Gastroesophageal sphincter (tissue), 4 donors: ENCODE measurements around the gene FMNL1. TPM values are rescaled to one million over a fixed set of nuclear protein-coding genes. Genes with fewer than 3 reads are reported as not detected.
"Not testable (repeated sequence)": the region's sequence is repeated elsewhere in the genome, so short reads cannot be mapped to it uniquely, and the experiment has no call there.

Source experiments
- ATAC-seq: fragments of 150-250 bp; one replicate; pipeline ENCODE4 v1.9.1; 2016; ENCODE audit warnings: mild to moderate bottlenecking, moderate library complexity
- H3K27ac ChIP-seq, 4 donors: fragments of 200-600 bp; sonication (generic) in 3 of 4; 1 replicate in 3 of 4; 2 replicates in 1 of 4; pipeline ENCODE4 v1.5.1; 2016 to 2019
- H3K27me3 ChIP-seq: fragments of 200-600 bp; sonication (generic); one replicate; pipeline ENCODE4 v1.5.1; 2019
- H3K36me3 ChIP-seq, 2 donors: fragments of 200-600 bp; sonication (generic); one replicate each; pipeline ENCODE4 v1.5.1; 2019; ENCODE audit warnings: control low read depth in 1 of 2
- H3K4me1 ChIP-seq, 3 donors: fragments of 200-600 bp; sonication (generic); 1 replicate in 2 of 3; 2 replicates in 1 of 3; pipeline ENCODE4 v1.5.1; 2016 to 2019; ENCODE audit warnings: control low read depth in 2 of 3
- H3K4me3 ChIP-seq, 2 donors: fragments of 200-600 bp; sonication (generic); one replicate each; pipeline ENCODE4 v1.5.1; 2019; ENCODE audit warnings: mild to moderate bottlenecking in 1 of 2, moderate library complexity in 1 of 2
- H3K9me3 ChIP-seq, 3 donors: fragments of 200-600 bp; sonication (generic); one replicate each; pipeline ENCODE4 v1.5.1; 2017 to 2019; ENCODE audit warnings: control low read depth in 2 of 3
- EP300 ChIP-seq: sonication (generic); formaldehyde crosslinking; IDR thresholded peaks from one replicate; pipeline ENCODE4 v1.6.1; 2017; ENCODE audit warnings: antibody characterized with exemption, mild to moderate bottlenecking
- POLR2A ChIP-seq, 2 donors: fragments of 450-650 bp; IDR thresholded peaks; one replicate each; pipeline ENCODE4 v1.6.1; 2017; ENCODE audit warnings: antibody characterized with exemption in 2 of 2, mild to moderate bottlenecking in 2 of 2, moderate library complexity in 1 of 2
- POLR2AphosphoS5 ChIP-seq: sonication (generic); formaldehyde crosslinking; IDR thresholded peaks from one replicate; pipeline ENCODE4 v1.6.1; 2017; ENCODE audit warnings: antibody characterized with exemption
- WGBS, 2 donors: methylation state at CpG; one replicate each; pipeline ENCODE4 v1.1.5; 2018; ENCODE audit warnings: low coverage in 1 of 2; 5-methylcytosine and 5-hydroxymethylcytosine counted together
- total RNA-seq, 4 donors: library from RNA; depleted of rRNA; stranded (reverse); fragments of >200 nt; gene quantifications; one replicate each; pipeline ENCODE4 v1.1.0, GENCODE V29; 2016
- TF ChIP-seq, protein P1 (sequence below), 4 experiments: fragments of 200-600 bp in 2 of 4; fragments of 450-650 bp in 2 of 4; sonication (generic) in 1 of 4; IDR thresholded peaks; one replicate each; pipeline ENCODE4 v1.5.1; 2017 to 2019; ENCODE audit warnings: antibody characterized with exemption in 4 of 4, mild to moderate bottlenecking in 2 of 4, moderate library complexity in 2 of 4

Gene FMNL1
- total RNA-seq, 4 donors from 2014 or later: 12.0 to 21.9 (median 14.9) TPM

DNA sequence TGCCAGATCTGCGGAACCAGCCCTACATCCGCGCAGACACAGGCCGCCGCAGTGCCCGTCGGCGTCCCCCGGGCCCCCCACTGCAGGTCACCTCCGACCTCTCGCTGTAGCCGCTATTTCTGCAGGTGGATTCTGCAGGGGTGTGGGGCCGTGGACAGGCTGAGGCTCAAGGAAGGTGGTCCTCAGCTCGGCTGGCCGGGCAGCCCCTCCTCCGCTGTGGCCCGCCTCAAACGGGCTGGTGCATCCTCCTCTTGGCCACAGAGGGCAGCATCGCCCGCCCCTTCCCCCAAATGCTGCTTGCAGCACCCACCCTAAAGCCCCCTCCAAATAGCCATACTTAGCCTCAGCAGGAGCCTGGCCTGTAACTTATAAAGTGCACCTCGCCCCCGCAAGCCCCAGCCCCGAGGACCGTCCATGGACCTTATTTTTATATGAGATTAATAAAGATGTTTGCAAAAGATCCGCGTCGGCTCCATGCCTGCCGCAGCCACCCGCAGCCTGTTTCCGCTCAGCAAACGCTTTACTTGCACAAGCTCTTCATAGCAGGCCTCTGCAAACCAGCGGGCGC is 25.3 kb downstream of the FMNL1 start:
- no CpG with 5 or more reads among the region's 33 CpGs for WGBS, 2 donors
- Histone ChIP-seq H3K9me3 (no peaks in the 10 kb centered on the region), H3K4me3 (peak overlapping the region; percentile 41 to 66), H3K4me1 (peaks cover 0 to 25% (median 9%) of the 10 kb centered on the region in 3 donors), H3K36me3 (peaks cover 0 to 29% of the 10 kb centered on the region in 2 donors), H3K27ac (peak overlapping the region in 3 of 4 donors; percentile 65 to 76 (median 69)), H3K27me3 (peaks cover under 1% of the 10 kb centered on the region)
- no peak for TF ChIP-seq EP300
- TF ChIP-seq, protein P1, sequence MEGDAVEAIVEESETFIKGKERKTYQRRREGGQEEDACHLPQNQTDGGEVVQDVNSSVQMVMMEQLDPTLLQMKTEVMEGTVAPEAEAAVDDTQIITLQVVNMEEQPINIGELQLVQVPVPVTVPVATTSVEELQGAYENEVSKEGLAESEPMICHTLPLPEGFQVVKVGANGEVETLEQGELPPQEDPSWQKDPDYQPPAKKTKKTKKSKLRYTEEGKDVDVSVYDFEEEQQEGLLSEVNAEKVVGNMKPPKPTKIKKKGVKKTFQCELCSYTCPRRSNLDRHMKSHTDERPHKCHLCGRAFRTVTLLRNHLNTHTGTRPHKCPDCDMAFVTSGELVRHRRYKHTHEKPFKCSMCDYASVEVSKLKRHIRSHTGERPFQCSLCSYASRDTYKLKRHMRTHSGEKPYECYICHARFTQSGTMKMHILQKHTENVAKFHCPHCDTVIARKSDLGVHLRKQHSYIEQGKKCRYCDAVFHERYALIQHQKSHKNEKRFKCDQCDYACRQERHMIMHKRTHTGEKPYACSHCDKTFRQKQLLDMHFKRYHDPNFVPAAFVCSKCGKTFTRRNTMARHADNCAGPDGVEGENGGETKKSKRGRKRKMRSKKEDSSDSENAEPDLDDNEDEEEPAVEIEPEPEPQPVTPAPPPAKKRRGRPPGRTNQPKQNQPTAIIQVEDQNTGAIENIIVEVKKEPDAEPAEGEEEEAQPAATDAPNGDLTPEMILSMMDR (IDR thresholded peaks at IDR 0.05): peak in 2 of 4 experiments; percentile 30 to 64
- no peak for ATAC-seq

- H3K27ac ChIP-seq: peak overlapping the region in 3 of 4 donors; percentile 65 to 76 (median 69)
- H3K9me3 ChIP-seq: no peaks in the 10 kb centered on the region
- peaks cover 0 to 22% (median 9%) of the 10 kb centered on the region in 3 donors for H3K4me1 ChIP-seq
- peak overlapping the region; percentile 41 to 66 for H3K4me3 ChIP-seq
- peak; percentile 85 for ATAC-seq
- 0 to 6% methylated on average over 3 to 5 of the region's 61 CpGs for WGBS, 2 donors
- TF ChIP-seq POLR2AphosphoS5 (no peak), POLR2A (IDR thresholded peaks at IDR 0.05) (peak in 1 of 2 donors; percentile 12), EP300 (no peak)
- TF ChIP-seq, protein P1 (IDR thresholded peaks at IDR 0.05): no peak
- H3K36me3 ChIP-seq: peaks cover 0 to 29% of the 10 kb centered on the region in 2 donors
- H3K27me3 ChIP-seq: no peaks in the 10 kb centered on the region
Measured at GRCh38 chr17:45247429-45248131, 25.9 kb downstream of the FMNL1 start.

GRCh38 chr17:45248132-45248957 is 26.7 kb downstream of the FMNL1 start:
- Histone ChIP-seq H3K36me3 (peaks cover 0 to 28% of the 10 kb centered on the region in 2 donors), H3K27ac (peak overlapping the region in 3 of 4 donors; percentile 65 to 76 (median 69)), H3K4me1 (peaks cover 0 to 22% (median 9%) of the 10 kb centered on the region in 3 donors), H3K27me3 (no peaks in the 10 kb centered on the region), H3K4me3 (peak overlapping the region; percentile 41 to 66), H3K9me3 (no peaks in the 10 kb centered on the region)
- ATAC-seq: no peak
- TF ChIP-seq POLR2A (IDR thresholded peaks at IDR 0.05) (no peak), POLR2AphosphoS5 (no peak), EP300 (no peak)
- TF ChIP-seq, protein P1 (IDR thresholded peaks at IDR 0.05): no peak
- 80% methylated on average over 1 of the region's 39 CpGs; no CpG with 5 or more reads in 1 of the 2 donors for WGBS, 2 donors

DNA sequence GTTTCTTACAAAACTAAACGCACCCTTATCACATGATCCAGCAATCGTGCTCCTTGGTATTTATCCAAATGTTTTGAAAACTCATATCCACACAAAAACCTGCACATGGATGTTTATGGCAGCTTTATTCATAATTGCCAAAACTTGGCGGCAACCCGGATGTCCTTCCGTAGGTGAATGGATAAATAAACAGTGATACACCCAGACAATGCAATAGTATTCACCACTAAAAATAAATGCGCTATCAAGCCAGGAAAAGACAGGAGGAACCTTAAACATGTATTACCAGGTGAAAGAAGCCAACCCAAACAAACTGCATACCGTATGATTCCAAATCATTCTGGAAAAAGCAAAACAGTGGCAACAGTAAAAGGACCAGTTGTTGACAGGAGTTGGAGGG is 30.2 kb downstream of the FMNL1 start:
- WGBS, 2 donors: 61 to 68% methylated on average over 6 to 7 of the region's 7 CpGs
- H3K4me3 ChIP-seq: no peak overlapping the region
- H3K36me3 ChIP-seq: no peaks in the 10 kb centered on the region
- TF ChIP-seq, protein P1 (IDR thresholded peaks at IDR 0.05): no peak
- TF ChIP-seq POLR2A (IDR thresholded peaks at IDR 0.05) (no peak), POLR2AphosphoS5 (no peak), EP300 (no peak)
- H3K27me3 ChIP-seq: no peaks in the 10 kb centered on the region
- H3K9me3 ChIP-seq: no peaks in the 10 kb centered on the region
- no peak for ATAC-seq
- H3K4me1 ChIP-seq: peaks cover 0 to 15% (median 3%) of the 10 kb centered on the region in 3 donors
- no peak overlapping the region for H3K27ac ChIP-seq

- not testable (repeated sequence) for ATAC-seq, H3K4me3 ChIP-seq, H3K9me3 ChIP-seq, H3K36me3 ChIP-seq, H3K4me1 ChIP-seq, H3K27me3 ChIP-seq, H3K27ac ChIP-seq
- 76 to 96% methylated on average over 5 to 6 of the region's 7 CpGs for WGBS, 2 donors
Measured at GRCh38 chr17:45253237-45253636, 31.6 kb downstream of the FMNL1 start.
